Cardiac muscle cell (in vitro differentiated cells and primary cell): ENCODE results near the gene DKK2. TPM values are rescaled to one million over a fixed set of nuclear protein-coding genes. Genes with fewer than 3 reads are reported as not detected.

Experiments used
- DNase-seq, 2 donors: peaks; one replicate each; pipeline versions ENCODE4 v3.0.0 to v3.0.0-alpha.2; 2010 to 2017; ENCODE audit warnings: low read depth in 1 of 2, low spot score in 1 of 2
- H3K27ac ChIP-seq: fragments of 200-600 bp; sonication (generic); 2 replicates; pipeline ENCODE4 v1.5.1; 2016
- H3K27me3 ChIP-seq: fragments of 200-600 bp; sonication (generic); 2 replicates; pipeline ENCODE4 v1.6.0; 2016; ENCODE audit warnings: control low read depth
- H3K36me3 ChIP-seq: fragments of 200-600 bp; sonication (generic); 2 replicates; pipeline ENCODE4 v1.5.1; 2016; ENCODE audit warnings: control low read depth
- H3K4me1 ChIP-seq: fragments of 200-600 bp; sonication (generic); 2 replicates; pipeline ENCODE4 v1.8.1; 2017; ENCODE audit warnings: low read depth, mild to moderate bottlenecking, mixed run types
- H3K4me3 ChIP-seq: fragments of 200-600 bp; sonication (generic); 2 replicates; pipeline ENCODE4 v1.5.1; 2016; ENCODE audit warnings: mild to moderate bottlenecking
- H3K9me3 ChIP-seq: fragments of 200-600 bp; sonication (generic); 2 replicates; pipeline ENCODE4 v1.5.1; 2017; ENCODE audit warnings: low read depth, mild to moderate bottlenecking, control low read depth
- CTCF ChIP-seq: IDR thresholded peaks from 2 replicates; pipeline ENCODE4 v1.5.1; 2012; ENCODE audit warnings: low read depth, mild to moderate bottlenecking, low read length
- polyA plus RNA-seq: library from polyadenylated mRNA; unstranded; fragments of >200 nt; fragmentation: Nextera tagmentation; extraction: Ambion mirVana; gene quantifications from 2 replicates; pipeline ENCODE4 v1.2.1, GENCODE V29; 2016
- total RNA-seq: library from RNA; depleted of rRNA; stranded (reverse); fragments of >200 nt; gene quantifications from 2 replicates; pipeline ENCODE4 v1.2.3, GENCODE V29; 2016

The DKK2 gene
- total RNA-seq (0.06 and 0.07 TPM in 2 replicates), polyA plus RNA-seq (0.23 TPM in 1 of 2 replicates, not detected in the other)

DNA sequence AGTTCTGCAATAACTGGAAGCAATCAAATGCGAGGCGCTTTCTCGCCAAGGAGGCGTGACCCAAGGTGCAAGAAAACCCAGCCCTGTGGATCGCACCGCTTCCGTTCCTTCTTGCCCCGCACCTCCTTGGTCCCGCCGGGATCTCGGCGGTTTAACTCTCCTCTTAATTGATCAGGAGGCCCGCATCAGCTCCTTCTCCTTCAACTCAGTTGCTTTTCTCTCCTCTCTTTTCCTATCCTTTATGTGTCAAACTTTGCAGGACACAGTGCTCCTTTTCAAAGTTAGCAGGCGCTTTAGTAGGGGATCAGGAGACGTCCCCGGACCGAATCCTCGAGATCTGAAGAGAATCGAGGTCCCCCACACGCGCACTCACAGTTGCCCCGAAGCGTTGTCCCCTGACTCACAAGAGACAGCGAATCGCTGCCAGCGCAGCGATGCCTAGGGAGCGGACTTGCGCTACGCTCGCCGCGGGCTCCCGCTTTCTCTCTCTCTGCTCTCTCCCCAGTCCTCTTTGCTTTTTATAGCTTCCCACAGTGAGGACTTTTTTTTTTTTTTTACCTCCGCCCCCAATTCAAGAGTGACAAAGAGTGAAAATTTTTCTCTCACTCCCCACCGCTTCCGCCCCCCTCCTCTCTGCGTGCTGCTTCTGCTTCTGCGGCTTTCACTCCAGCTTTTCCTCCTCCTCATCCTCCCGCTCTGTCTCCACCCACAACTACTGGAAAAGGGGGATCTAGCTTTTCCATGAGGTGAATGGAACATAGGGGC is at the start of gene DKK2:
Gene DKK2 (minus strand): TSS at position 495 of the 765 bp plus-strand sequence. CDS start 722 bp downstream, outside the sequence.
- peak; percentile 33 to 45 for DNase-seq
- H3K36me3 ChIP-seq: no peaks in the 10 kb centered on the region
- H3K4me3 ChIP-seq: peak within 1 kb of the TSS; percentile 30
- H3K4me1 ChIP-seq: peaks cover 16% of the 10 kb centered on the region
- no peak within 1 kb of the TSS for H3K27ac ChIP-seq
- TF ChIP-seq CTCF: no peak
- peaks cover 98% of the 10 kb centered on the region for H3K27me3 ChIP-seq
- no peaks in the 10 kb centered on the region for H3K9me3 ChIP-seq

DNA sequence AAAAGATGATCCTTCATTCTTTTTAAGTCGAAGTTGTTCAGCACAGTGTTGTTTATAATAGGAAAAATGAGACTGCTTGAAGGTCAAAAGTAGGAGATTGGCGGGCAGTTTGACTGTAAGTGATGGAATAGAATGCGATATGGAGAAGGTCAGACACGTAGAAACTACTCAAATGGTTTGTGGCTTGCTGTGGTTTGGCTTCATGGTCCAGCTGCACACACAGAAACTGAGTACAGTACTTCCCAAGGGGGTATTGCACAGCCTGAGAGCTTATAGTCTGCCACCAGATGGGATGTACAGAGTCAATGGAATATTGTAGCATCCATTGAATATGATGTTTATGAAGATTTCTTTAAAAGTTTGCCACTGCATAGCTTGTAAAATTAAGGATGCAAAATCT is 41.1 kb upstream of the DKK2 start:
- TF ChIP-seq CTCF: no peak
- Histone ChIP-seq H3K27ac (no peak overlapping the region), H3K4me1 (no peaks in the 10 kb centered on the region), H3K4me3 (no peak overlapping the region), H3K36me3 (no peaks in the 10 kb centered on the region), H3K9me3 (no peaks in the 10 kb centered on the region), H3K27me3 (no peaks in the 10 kb centered on the region)
- DNase-seq: no peak

- no peak overlapping the region for H3K27ac ChIP-seq
- H3K36me3 ChIP-seq: no peaks in the 10 kb centered on the region
- H3K4me1 ChIP-seq: no peaks in the 10 kb centered on the region
- no peaks in the 10 kb centered on the region for H3K27me3 ChIP-seq
- TF ChIP-seq CTCF: no peak
- no peak for DNase-seq
- H3K4me3 ChIP-seq: no peak overlapping the region
- no peaks in the 10 kb centered on the region for H3K9me3 ChIP-seq
These were observed 37.0 kb upstream of the DKK2 start for GRCh38 chr4:107072836-107073736.

DNA sequence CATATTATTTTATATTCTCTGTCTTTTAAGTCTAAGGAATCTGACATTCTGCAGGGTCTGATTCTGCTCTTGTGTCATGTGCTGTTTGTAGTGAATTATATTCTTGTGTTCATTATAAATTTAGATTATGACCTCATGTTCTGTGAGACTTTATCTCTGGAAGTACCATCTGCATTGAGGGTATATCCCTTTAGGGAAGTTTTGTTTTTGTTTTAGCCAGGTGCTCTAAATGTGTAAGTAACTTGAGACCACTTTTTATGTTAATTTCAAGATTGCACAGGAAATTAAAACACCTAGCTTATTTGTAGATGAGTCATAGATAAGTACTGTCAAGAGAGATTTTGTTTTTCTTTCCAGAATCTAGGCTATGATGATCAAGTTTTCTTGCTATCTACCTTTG is 35.0 kb upstream of the DKK2 start:
- Histone ChIP-seq H3K27ac (no peak overlapping the region), H3K4me1 (no peaks in the 10 kb centered on the region), H3K9me3 (no peaks in the 10 kb centered on the region), H3K36me3 (no peaks in the 10 kb centered on the region), H3K27me3 (no peaks in the 10 kb centered on the region), H3K4me3 (no peak overlapping the region)
- DNase-seq: no peak
- no peak for TF ChIP-seq CTCF

DNA sequence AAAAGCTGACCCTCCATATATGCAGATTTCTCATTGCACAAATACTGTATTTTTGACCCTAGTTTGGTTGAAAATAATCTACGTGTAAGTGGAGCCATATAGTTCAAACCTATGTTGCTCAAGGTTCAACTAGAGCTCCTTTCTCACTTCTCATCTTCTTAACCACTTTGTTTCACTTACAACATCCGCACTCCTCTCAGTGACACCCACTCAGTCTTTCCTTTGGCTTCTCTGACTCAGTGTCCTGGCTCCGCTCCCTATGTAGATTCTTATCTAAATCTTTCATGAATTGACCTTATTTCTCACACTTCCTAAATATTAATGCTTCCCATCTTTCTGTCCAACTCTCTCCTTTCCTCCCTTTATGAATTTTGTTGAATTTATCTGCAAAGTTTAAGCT is 32.9 kb upstream of the DKK2 start:
- Histone ChIP-seq H3K9me3 (no peaks in the 10 kb centered on the region), H3K4me3 (no peak overlapping the region), H3K4me1 (no peaks in the 10 kb centered on the region), H3K27ac (no peak overlapping the region), H3K27me3 (no peaks in the 10 kb centered on the region), H3K36me3 (no peaks in the 10 kb centered on the region)
- peak in 1 of 2 donors; percentile 47 for DNase-seq
- TF ChIP-seq CTCF: no peak
